Glutamatergic neuron (in vitro differentiated cells): ENCODE results near the gene NPFF. TPM values are rescaled to one million over a fixed set of nuclear protein-coding genes. Genes with fewer than 3 reads are reported as not detected.

Experiments used
- DNase-seq: peaks from one replicate; pipeline ENCODE4 v3.0.0; 2022
- H3K27ac Mint-ChIP-seq: one replicate; pipeline ENCODE4 v1.8.0; 2020; ENCODE audit warnings: mild to moderate bottlenecking, mixed read lengths, inconsistent platforms; ENCODE audit not compliant: unreplicated experiment
- H3K27me3 Mint-ChIP-seq: one replicate; pipeline ENCODE4 v1.8.0; 2020; ENCODE audit warnings: mild to moderate bottlenecking, moderate library complexity, mixed read lengths, inconsistent platforms; ENCODE audit not compliant: unreplicated experiment
- H3K36me3 Mint-ChIP-seq: one replicate; pipeline ENCODE4 v1.8.0; 2020; ENCODE audit warnings: mild to moderate bottlenecking, mixed read lengths, inconsistent platforms; ENCODE audit not compliant: unreplicated experiment
- H3K4me1 Mint-ChIP-seq: one replicate; pipeline ENCODE4 v1.8.0; 2020; ENCODE audit warnings: mild to moderate bottlenecking, low read depth, mixed read lengths, inconsistent platforms; ENCODE audit not compliant: unreplicated experiment
- H3K4me3 Mint-ChIP-seq: one replicate; pipeline ENCODE4 v1.8.0; 2020; ENCODE audit warnings: mild to moderate bottlenecking, mixed read lengths, inconsistent platforms; ENCODE audit not compliant: unreplicated experiment
- H3K9me3 Mint-ChIP-seq: one replicate; pipeline ENCODE4 v1.8.0; 2020; ENCODE audit warnings: mild to moderate bottlenecking, moderate library complexity, mixed read lengths, inconsistent platforms; ENCODE audit not compliant: unreplicated experiment
- total RNA-seq: library from RNA; stranded (reverse); fragmentation: NEBNext Ultra II Directional; extraction: Animal tissue kit (Norgen Biotek cat#: 25700); gene quantifications from one replicate; pipeline ENCODE4 v1.2.1, GENCODE V29; 2021; ENCODE audit not compliant: unreplicated experiment
- TF ChIP-seq, protein P1 (sequence below): fragments of 200-600 bp; sonication (generic); IDR thresholded peaks from one replicate; pipeline ENCODE4 v1.5.0; 2021; ENCODE audit not compliant: partially characterized antibody, unreplicated experiment

Gene NPFF
- total RNA-seq, 1 donor from 2014 or later: not detected

DNA sequence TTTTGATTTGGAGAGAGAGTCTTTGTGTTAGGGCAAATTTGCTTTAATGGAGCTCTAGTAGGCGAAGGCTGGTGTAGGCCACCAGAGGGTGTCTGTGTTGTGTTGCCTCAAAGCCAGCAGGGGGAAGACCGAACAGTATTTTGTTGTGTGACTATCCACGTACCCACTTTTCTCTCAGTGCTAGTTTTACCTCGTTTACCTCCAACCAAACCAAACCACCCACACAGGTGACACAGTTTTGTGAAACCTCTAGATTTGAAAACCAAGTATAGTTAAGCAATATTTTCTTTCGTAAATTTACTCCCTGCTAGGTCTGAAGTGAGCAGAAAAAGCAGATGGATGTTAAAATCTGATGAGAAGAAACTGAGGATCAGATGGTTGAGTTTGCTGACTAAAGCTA is 36.3 kb upstream of the NPFF start:
- no peaks in the 10 kb centered on the region for H3K36me3 Mint-ChIP-seq
- no peak overlapping the region for H3K4me3 Mint-ChIP-seq
- peak; percentile 58 for DNase-seq
- H3K27me3 Mint-ChIP-seq: no peaks in the 10 kb centered on the region
- H3K4me1 Mint-ChIP-seq: peaks cover 2% of the 10 kb centered on the region
- peak overlapping the region; percentile 33 for H3K27ac Mint-ChIP-seq
- TF ChIP-seq, protein P1, sequence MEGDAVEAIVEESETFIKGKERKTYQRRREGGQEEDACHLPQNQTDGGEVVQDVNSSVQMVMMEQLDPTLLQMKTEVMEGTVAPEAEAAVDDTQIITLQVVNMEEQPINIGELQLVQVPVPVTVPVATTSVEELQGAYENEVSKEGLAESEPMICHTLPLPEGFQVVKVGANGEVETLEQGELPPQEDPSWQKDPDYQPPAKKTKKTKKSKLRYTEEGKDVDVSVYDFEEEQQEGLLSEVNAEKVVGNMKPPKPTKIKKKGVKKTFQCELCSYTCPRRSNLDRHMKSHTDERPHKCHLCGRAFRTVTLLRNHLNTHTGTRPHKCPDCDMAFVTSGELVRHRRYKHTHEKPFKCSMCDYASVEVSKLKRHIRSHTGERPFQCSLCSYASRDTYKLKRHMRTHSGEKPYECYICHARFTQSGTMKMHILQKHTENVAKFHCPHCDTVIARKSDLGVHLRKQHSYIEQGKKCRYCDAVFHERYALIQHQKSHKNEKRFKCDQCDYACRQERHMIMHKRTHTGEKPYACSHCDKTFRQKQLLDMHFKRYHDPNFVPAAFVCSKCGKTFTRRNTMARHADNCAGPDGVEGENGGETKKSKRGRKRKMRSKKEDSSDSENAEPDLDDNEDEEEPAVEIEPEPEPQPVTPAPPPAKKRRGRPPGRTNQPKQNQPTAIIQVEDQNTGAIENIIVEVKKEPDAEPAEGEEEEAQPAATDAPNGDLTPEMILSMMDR: peak; percentile 67
- no peaks in the 10 kb centered on the region for H3K9me3 Mint-ChIP-seq

DNA sequence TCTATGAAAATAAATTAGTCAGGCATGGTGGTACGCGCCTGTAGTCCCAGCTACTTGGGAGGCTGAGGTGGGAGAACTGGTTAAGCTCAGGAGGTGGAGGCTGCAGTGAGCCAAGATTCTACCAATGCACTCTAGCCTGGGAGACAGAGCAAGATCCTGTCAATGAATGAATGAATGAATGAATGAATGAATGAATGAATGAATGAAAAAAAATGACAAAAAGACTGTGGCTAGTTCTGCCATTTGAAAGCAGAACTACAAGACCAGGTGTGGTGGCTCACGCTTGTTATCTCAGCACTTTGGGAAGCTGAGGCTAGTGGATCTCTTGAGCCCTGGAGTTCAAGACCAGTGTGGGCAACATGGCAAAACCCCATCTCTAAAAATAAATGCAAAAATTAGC is 32.2 kb upstream of the NPFF start:
- Mint-ChIP-seq H3K36me3 (no peaks in the 10 kb centered on the region), H3K4me3 (no peak overlapping the region), H3K27me3 (no peaks in the 10 kb centered on the region), H3K27ac (no peak overlapping the region), H3K9me3 (no peaks in the 10 kb centered on the region), H3K4me1 (peaks cover 2% of the 10 kb centered on the region)
- TF ChIP-seq, protein P1: no peak
- DNase-seq: no peak

DNA sequence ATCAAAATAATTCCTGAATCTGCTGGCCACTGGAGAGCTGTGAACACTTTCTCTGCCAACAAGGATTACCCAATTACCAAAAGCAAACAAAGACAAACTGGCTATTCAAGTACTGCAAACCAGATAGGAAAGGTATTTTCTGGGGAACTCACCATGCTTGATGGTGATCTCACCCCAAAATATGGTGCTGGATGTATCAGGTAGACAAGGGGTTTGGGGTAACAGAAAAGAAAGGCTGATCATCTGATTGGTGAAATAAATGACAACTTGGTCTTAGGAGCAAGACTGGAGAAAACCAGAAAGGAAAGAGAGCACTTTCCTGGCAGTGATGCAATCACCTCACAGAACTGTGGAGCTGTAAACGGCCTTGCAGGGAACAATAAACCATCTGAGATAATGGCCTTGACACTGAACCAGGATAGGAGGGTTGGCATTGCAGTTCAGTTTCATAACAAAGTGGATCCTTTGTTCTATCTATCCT is 31.0 kb upstream of the NPFF start:
- Mint-ChIP-seq H3K4me1 (no peaks in the 10 kb centered on the region), H3K4me3 (no peak overlapping the region), H3K9me3 (no peaks in the 10 kb centered on the region), H3K27ac (no peak overlapping the region), H3K36me3 (no peaks in the 10 kb centered on the region), H3K27me3 (no peaks in the 10 kb centered on the region)
- TF ChIP-seq, protein P1: no peak
- no peak for DNase-seq

DNA sequence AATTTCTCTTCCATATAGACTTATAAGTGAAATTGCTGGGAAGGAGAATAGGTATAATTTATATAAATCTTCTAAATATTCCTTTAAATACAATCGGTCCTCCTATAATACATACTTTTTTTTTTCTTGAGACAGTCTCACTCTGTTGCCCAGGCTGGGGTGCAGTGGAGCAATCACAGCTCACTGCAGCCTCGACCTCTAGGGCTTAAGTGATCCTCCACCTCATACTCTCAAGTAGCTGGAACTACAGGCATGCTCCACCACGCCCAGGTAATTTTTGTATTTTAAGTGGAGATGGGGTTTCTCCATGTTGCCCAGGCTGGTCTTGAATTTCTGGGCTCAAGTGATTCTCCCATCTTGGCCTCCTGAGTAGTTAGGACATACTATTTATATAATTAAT is 29.7 kb upstream of the NPFF start:
- TF ChIP-seq, protein P1: no peak
- Mint-ChIP-seq H3K27me3 (no peaks in the 10 kb centered on the region), H3K27ac (no peak overlapping the region), H3K9me3 (no peaks in the 10 kb centered on the region), H3K4me1 (no peaks in the 10 kb centered on the region), H3K4me3 (no peak overlapping the region), H3K36me3 (peaks cover 9% of the 10 kb centered on the region)
- DNase-seq: no peak

DNA sequence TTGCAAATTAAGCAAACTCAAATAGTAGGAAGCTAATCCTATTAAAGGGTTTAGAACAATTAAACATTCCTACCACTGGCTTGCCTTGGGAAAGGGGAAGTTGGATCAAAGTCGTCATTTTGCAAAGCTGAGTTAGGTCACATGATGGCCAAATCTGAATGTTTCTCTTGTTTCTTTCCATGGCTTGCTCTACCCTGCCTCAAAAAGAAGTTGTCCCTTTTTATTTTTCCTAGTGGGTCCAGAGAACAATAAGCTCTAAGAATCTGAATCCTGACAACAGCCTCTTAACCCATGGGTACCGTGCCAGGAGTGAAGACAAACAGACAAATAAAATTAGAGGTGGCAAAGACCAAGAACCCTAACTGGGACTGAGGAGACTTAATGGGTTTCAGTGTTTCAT is 26.2 kb upstream of the NPFF start:
- TF ChIP-seq, protein P1: no peak
- peaks cover 2% of the 10 kb centered on the region for H3K27me3 Mint-ChIP-seq

More for the DNA sequence above, 26.2 kb upstream of the NPFF start:
- H3K36me3 Mint-ChIP-seq: peaks cover 9% of the 10 kb centered on the region
- H3K27ac Mint-ChIP-seq: no peak overlapping the region
- H3K4me3 Mint-ChIP-seq: no peak overlapping the region
- no peak for DNase-seq
- no peaks in the 10 kb centered on the region for H3K9me3 Mint-ChIP-seq
- no peaks in the 10 kb centered on the region for H3K4me1 Mint-ChIP-seq
